Neural cell (in vitro differentiated cells): ENCODE data around the gene AKT3.

Experiments
- CTCF ChIP-seq: fragments of 450-650 bp; IDR thresholded peaks from 2 replicates; pipeline ENCODE4 v1.5.1; 2014; ENCODE audit warnings: antibody characterized with exemption, mild to moderate bottlenecking, moderate library complexity; ENCODE audit not compliant: poor library complexity, severe bottlenecking
- EP300 ChIP-seq: fragments of 450-650 bp; conservative IDR thresholded peaks from 2 replicates; pipeline ENCODE4 v1.6.1; 2014; ENCODE audit warnings: antibody characterized with exemption, mild to moderate bottlenecking, moderate library complexity; ENCODE audit not compliant: poor library complexity, severe bottlenecking
- EZH2 ChIP-seq: fragments of 200-600, 300-800 bp; shearing (Covaris generic), sonication (generic); IDR thresholded peaks from 2 replicates; pipeline ENCODE4 v1.6.1; 2014; ENCODE audit warnings: antibody characterized with exemption, low read length, borderline replicate concordance, mild to moderate bottlenecking; ENCODE audit not compliant: insufficient read depth, poor library complexity, severe bottlenecking
- MXI1 ChIP-seq: fragments of 450-650 bp; conservative IDR thresholded peaks from 2 replicates; pipeline ENCODE4 v1.6.1; 2014; ENCODE audit warnings: antibody characterized with exemption, mild to moderate bottlenecking; ENCODE audit not compliant: poor library complexity, severe bottlenecking
- POLR2AphosphoS5 ChIP-seq: IDR thresholded peaks from 2 replicates; pipeline ENCODE4 v1.6.1; 2012
- RAD21 ChIP-seq: fragments of 450-650 bp; conservative IDR thresholded peaks from 2 replicates; pipeline ENCODE4 v1.6.1; 2014; ENCODE audit warnings: antibody characterized with exemption, mild to moderate bottlenecking, moderate library complexity
- REST ChIP-seq: IDR thresholded peaks from 2 replicates; pipeline ENCODE4 v1.6.1; 2012; ENCODE audit warnings: borderline replicate concordance
- SMC3 ChIP-seq: fragments of 450-650 bp; conservative IDR thresholded peaks from 2 replicates; pipeline ENCODE4 v1.6.1; 2014; ENCODE audit warnings: antibody characterized with exemption, mild to moderate bottlenecking, moderate library complexity; ENCODE audit not compliant: poor library complexity

GRCh38 chr1:243734308-243734695 lies 115.7 kb downstream of the AKT3 start:
- TF ChIP-seq REST, result no peak
- no peak for TF ChIP-seq CTCF
- TF ChIP-seq EP300, result no peak
- TF ChIP-seq SMC3, result no peak
- no peak for TF ChIP-seq POLR2AphosphoS5
- TF ChIP-seq EZH2, result no peak
- TF ChIP-seq RAD21, result no peak
- no peak for TF ChIP-seq MXI1
